Stimulated activated CD4-positive, alpha-beta T cell treated with anti-CD3 and anti-CD28 coated beads, TNF-alpha, amount 100 ng/mL, for 4 hours (primary cell): ENCODE data around the gene PDK1.

Source experiments
- DNase-seq, 3 experiments: peaks; one replicate each; pipeline ENCODE4 v3.0.0-alpha.2; 2020; ENCODE audit warnings: low read depth in 3 of 3

Gene PDK1

GRCh38 chr2:172642301-172643020 is 86.6 kb downstream of the PDK1 start:
- no peak for DNase-seq

- DNase-seq = no peak
Measured at GRCh38 chr2:172643142-172643541, 87.3 kb downstream of the PDK1 start.

GRCh38 chr2:172647439-172647838 is 91.5 kb downstream of the PDK1 start:
- DNase-seq = no peak

GRCh38 chr2:172655091-172655837 is 99.4 kb downstream of the PDK1 start:
- DNase-seq = no peak

GRCh38 chr2:172655838-172656573 is 100.1 kb downstream of the PDK1 start:
- no peak for DNase-seq
